WTC11 (cell line): ENCODE results near the gene MAGEA8.
"Not testable (repeated sequence)": the region's sequence is repeated elsewhere in the genome, so short reads cannot be mapped to it uniquely, and the experiment has no call there.

Source experiments
- FOXP1 ChIP-seq: sonication (generic); formaldehyde crosslinking; IDR thresholded peaks from 2 replicates; pipeline ENCODE4 v1.8.0; 2022; ENCODE audit warnings: missing genetic modification reagents, mild to moderate bottlenecking, moderate library complexity, borderline replicate concordance
- JAZF1 ChIP-seq: fragments of 250-450 bp; sonication (Bioruptor Pico); IDR thresholded peaks from 2 replicates; pipeline ENCODE4 v1.9.0; 2021; ENCODE audit warnings: moderate library complexity, mild to moderate bottlenecking, inconsistent platforms
- TF ChIP-seq, protein P1 (sequence below): fragments of 200-600 bp; IDR thresholded peaks from 2 replicates; pipeline ENCODE4 v1.8.0; 2022; ENCODE audit warnings: antibody characterized with exemption

DNA sequence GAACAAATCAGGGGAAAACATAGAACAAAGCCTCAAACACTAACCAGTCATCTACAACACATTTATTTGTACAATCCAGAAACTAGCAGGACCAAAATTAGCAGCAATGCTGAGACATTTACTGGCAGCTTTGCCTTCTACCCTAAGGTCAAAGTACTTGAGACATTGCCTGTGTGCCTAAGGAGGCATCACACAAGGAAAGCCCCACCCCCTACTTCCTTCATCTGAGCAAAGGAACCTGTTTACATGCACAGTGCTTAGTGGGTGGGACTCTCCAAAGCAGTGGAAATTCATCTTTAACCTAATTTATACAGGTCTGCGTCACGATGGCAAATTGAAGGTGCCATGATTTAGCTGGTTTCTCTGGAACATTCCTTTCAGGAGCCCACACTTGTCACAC, 51.2 kb downstream of the MAGEA8 start:
- not testable (repeated sequence) for TF ChIP-seq JAZF1; FOXP1 (CRISPR knock-in tag)
- TF ChIP-seq, protein P1, sequence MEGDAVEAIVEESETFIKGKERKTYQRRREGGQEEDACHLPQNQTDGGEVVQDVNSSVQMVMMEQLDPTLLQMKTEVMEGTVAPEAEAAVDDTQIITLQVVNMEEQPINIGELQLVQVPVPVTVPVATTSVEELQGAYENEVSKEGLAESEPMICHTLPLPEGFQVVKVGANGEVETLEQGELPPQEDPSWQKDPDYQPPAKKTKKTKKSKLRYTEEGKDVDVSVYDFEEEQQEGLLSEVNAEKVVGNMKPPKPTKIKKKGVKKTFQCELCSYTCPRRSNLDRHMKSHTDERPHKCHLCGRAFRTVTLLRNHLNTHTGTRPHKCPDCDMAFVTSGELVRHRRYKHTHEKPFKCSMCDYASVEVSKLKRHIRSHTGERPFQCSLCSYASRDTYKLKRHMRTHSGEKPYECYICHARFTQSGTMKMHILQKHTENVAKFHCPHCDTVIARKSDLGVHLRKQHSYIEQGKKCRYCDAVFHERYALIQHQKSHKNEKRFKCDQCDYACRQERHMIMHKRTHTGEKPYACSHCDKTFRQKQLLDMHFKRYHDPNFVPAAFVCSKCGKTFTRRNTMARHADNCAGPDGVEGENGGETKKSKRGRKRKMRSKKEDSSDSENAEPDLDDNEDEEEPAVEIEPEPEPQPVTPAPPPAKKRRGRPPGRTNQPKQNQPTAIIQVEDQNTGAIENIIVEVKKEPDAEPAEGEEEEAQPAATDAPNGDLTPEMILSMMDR, result not testable (repeated sequence)
